Measurements from ENCODE around the gene ODF2. TPM values are rescaled to one million over a fixed set of nuclear protein-coding genes. Genes with fewer than 3 reads are reported as not detected.
A peak's percentile ranks its signal among the peaks of the same experiment; 100 is the strongest.

Gene ODF2
- total and polyA plus RNA-seq, 7 donors: 6.7 to 20.5 (median 9.6) TPM

DNA sequence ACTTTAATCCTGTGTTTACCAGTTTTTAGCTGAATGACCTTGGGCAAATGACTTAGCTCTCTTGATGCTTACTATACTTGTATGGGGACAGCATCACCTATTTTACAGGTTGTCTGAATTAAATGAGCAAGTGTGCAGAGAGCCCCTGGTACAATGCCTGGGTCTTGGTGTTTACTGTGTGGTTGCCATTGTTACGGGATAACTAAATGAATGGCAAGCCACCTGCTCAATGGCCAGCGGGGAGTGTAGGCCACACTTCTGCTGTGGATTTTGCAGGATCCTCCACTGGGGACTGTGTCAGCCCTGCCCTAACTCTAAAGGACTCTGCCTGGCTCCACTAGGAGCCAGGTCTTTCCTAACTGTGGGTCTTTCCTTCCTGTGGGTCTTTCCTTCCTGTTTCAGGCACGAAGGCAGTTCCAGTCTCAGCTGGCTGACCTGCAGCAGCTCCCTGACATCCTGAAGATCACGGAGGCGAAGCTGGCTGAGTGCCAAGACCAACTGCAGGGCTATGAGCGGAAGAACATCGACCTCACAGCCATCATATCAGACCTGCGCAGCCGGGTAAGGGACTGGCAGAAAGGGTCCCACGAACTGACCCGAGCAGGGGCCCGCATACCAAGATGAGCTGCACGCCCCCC, 38.4 kb downstream of the ODF2 start:
- intact Hi-C loops (cut with DNase I): no loop called here
- Histone ChIP-seq H3K4me3 (no peak overlapping the region), H3K27me3 (ENCODE audit: insufficient read depth in 3 of 3, low read length in 2 of 3) (no peaks in the 10 kb centered on the region), H3K4me1 (no peaks in the 10 kb centered on the region), H3K9me3 (no peaks in the 10 kb centered on the region), H3K36me3 (ENCODE audit: insufficient read depth in 1 of 2, low read depth in 1 of 2) (peaks cover 3 to 49% of the 10 kb centered on the region in 2 donors), H3K27ac (no peak overlapping the region)
- ATAC-seq (peak in 2 of 4 donors; percentile 23 to 34), DNase-seq (peak; percentile 58 to 68)
- TF ChIP-seq, protein P1, sequence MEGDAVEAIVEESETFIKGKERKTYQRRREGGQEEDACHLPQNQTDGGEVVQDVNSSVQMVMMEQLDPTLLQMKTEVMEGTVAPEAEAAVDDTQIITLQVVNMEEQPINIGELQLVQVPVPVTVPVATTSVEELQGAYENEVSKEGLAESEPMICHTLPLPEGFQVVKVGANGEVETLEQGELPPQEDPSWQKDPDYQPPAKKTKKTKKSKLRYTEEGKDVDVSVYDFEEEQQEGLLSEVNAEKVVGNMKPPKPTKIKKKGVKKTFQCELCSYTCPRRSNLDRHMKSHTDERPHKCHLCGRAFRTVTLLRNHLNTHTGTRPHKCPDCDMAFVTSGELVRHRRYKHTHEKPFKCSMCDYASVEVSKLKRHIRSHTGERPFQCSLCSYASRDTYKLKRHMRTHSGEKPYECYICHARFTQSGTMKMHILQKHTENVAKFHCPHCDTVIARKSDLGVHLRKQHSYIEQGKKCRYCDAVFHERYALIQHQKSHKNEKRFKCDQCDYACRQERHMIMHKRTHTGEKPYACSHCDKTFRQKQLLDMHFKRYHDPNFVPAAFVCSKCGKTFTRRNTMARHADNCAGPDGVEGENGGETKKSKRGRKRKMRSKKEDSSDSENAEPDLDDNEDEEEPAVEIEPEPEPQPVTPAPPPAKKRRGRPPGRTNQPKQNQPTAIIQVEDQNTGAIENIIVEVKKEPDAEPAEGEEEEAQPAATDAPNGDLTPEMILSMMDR (IDR thresholded peaks at IDR 0.05): no peak
- 28 to 31% (median 29%) methylated on average over 13 of the region's 13 CpGs for WGBS, 3 donors

DNA sequence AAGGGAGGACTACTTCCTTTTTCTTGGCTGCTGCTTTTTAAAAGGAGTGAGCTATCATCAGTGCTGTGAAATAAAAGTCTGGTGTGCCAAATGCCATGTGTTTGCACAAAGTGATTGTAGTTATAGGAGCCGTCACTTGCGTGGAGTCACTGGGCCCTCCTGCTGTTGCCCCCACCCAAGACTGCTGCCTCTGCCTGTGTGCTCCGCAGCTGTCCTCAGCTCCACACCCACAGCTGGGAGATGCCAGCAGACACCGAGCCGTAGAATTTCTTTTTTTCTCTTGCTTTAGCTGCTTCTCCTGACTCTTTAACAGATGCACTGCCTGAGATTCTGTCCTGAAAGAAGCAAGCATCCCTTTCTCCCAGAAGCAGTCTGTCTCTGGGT, 38.9 kb downstream of the ODF2 start:
- intact Hi-C loops (cut with DNase I): no loop called here
- Histone ChIP-seq H3K27ac (no peak overlapping the region), H3K36me3 (ENCODE audit: insufficient read depth in 1 of 2, low read depth in 1 of 2) (peaks cover 3 to 54% of the 10 kb centered on the region in 2 donors), H3K4me3 (no peak overlapping the region), H3K9me3 (no peaks in the 10 kb centered on the region), H3K27me3 (ENCODE audit: insufficient read depth in 3 of 3, low read length in 2 of 3) (no peaks in the 10 kb centered on the region), H3K4me1 (no peaks in the 10 kb centered on the region)
- ATAC-seq: no peak
- TF ChIP-seq, protein P1 (IDR thresholded peaks at IDR 0.05): no peak
- no peak for DNase-seq
- 26 to 41% (median 36%) methylated on average over 5 of the region's 5 CpGs for WGBS, 3 donors

DNA sequence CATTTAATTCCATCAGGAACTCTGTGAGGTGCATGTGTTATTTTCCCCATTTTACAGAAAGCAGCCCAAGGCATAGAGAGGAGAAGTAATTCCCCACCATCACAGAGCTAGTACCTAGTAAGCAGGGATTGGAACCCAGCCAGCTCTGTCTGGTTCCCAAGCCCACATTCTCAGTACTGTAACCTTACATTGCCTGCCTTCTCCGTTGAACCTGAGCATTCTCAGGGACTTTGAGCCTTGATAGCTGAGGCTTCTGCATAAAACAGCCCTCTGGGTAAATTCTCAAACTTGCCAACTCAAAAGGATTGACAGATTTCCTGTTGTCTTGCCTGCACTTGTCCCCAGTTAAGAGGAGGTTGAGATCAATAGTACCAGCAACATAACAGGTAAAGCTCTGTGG, 39.5 kb downstream of the ODF2 start:
- Histone ChIP-seq H3K27ac (no peak overlapping the region), H3K4me1 (no peaks in the 10 kb centered on the region), H3K36me3 (ENCODE audit: insufficient read depth in 1 of 2, low read depth in 1 of 2) (peaks cover 3 to 57% of the 10 kb centered on the region in 2 donors), H3K27me3 (ENCODE audit: insufficient read depth in 3 of 3, low read length in 2 of 3) (no peaks in the 10 kb centered on the region), H3K9me3 (no peaks in the 10 kb centered on the region), H3K4me3 (no peak overlapping the region)
- ATAC-seq (no peak), DNase-seq (no peak)
- 34 to 46% (median 36%) methylated on average over 1 of the region's 1 CpG for WGBS, 3 donors
- intact Hi-C loops (cut with DNase I): no loop called here
- TF ChIP-seq, protein P1 (IDR thresholded peaks at IDR 0.05): no peak

DNA sequence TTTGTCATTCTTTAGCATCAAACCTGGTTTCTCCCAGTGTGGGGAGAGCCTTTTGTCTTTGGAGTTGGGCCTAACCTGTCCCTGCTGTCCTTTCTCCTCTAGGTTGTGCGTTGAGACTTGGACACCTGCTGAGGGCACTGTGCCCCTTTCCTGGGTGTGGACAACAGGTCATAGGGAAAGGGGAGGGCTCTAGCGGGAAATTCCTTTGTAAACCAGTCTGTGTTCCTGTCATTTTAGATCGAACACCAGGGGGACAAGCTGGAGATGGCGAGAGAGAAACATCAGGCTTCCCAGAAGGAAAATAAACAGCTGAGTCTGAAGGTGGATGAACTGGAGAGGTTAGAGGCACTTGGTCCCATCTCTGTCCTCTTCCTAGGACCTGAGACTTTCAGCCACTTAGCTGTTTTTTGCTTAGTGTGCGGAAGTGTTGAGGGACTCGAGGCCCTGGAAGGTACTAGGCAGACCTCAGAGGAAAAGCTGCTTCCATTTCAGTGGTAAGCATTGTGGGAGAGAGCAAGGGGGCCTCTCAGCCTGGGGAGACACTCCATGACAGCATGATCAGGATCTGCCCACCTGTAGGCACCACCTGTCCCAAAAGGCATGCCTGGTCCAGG, 40.1 kb downstream of the ODF2 start:
- WGBS, 3 donors: 78 to 87% (median 83%) methylated on average over 6 of the region's 6 CpGs
- Histone ChIP-seq H3K9me3 (no peaks in the 10 kb centered on the region), H3K4me1 (no peaks in the 10 kb centered on the region), H3K36me3 (ENCODE audit: insufficient read depth in 1 of 2, low read depth in 1 of 2) (peaks cover 3 to 56% of the 10 kb centered on the region in 2 donors), H3K27me3 (ENCODE audit: insufficient read depth in 3 of 3, low read length in 2 of 3) (no peaks in the 10 kb centered on the region), H3K4me3 (no peak overlapping the region), H3K27ac (no peak overlapping the region)
- ATAC-seq (no peak), DNase-seq (no peak)
- TF ChIP-seq, protein P1 (IDR thresholded peaks at IDR 0.05): no peak
- intact Hi-C loops (cut with DNase I): no loop called here
